ENCODE results near the gene PAIP2.

DNA sequence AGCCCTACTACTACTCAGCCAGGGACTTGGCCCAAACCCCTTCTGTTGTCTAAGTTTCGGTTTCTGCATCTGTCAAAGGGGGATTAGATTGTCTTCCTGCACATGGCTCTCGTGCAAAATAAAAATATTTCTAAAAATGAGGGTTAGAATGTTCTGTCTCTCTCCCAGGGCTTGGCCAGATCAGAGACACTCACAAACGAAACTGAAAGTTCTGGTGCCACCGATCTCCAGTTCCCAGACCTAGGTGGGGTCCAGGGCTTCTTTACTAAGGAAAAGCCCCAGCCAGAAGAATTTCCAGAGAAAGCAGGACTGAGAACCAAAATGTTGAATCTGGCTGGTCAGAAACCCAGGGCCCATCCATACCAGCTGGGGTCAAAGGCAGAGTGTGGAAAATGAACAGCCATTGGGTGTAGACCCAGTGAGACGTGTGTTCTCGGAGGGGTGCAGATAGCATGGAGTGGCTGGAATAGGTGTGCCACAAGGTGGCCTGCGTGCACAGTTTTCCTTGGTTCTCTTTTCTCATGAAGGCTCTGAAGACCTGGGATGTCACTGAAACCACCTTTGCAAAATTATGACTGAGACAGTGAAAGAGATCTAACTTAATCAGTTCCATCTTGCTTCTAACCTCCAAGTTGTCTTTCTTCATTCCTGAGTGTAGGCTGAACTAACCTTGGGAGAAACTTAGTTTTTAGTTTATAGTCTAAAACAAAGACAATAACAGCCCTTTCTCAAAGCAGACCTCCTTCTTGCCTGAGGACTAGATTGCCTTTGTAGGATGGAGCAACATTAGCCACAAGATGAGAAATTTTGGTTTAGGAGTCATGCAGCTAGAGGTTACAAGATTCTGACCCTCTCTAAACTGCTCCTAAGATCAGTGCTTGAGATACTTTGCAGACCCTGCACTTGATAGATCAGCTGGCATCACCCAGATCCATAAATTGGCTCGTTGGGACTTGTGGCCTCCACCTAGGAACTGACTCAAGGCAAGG, 43.7 kb downstream of the PAIP2 start:
- TF ChIP-seq, protein P1, sequence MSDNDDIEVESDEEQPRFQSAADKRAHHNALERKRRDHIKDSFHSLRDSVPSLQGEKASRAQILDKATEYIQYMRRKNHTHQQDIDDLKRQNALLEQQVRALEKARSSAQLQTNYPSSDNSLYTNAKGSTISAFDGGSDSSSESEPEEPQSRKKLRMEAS (IDR thresholded peaks at IDR 0.05) = no peak
- TF ChIP-seq, protein P2, sequence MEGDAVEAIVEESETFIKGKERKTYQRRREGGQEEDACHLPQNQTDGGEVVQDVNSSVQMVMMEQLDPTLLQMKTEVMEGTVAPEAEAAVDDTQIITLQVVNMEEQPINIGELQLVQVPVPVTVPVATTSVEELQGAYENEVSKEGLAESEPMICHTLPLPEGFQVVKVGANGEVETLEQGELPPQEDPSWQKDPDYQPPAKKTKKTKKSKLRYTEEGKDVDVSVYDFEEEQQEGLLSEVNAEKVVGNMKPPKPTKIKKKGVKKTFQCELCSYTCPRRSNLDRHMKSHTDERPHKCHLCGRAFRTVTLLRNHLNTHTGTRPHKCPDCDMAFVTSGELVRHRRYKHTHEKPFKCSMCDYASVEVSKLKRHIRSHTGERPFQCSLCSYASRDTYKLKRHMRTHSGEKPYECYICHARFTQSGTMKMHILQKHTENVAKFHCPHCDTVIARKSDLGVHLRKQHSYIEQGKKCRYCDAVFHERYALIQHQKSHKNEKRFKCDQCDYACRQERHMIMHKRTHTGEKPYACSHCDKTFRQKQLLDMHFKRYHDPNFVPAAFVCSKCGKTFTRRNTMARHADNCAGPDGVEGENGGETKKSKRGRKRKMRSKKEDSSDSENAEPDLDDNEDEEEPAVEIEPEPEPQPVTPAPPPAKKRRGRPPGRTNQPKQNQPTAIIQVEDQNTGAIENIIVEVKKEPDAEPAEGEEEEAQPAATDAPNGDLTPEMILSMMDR (IDR thresholded peaks at IDR 0.05 in 2 of 3, conservative IDR thresholded peaks at IDR 0.05 in 1 of 3; ENCODE audit: borderline replicate concordance in 1 of 3, insufficient read depth in 1 of 3, low read depth in 2 of 3, low read length in 2 of 3) = peak in 2 of 3 experiments; percentile 23 to 30; a peak in 2 of 6 replicates
- TF ChIP-seq POLR2A (IDR thresholded peaks at IDR 0.05; ENCODE audit: borderline replicate concordance, extremely low read depth, insufficient read depth, insufficient read length) = no peak

Measured in HCT116 (cell line).